Stomach (tissue), 9 donors: ENCODE results near the gene ZFHX3. TPM values are rescaled to one million over a fixed set of nuclear protein-coding genes. Genes with fewer than 3 reads are reported as not detected.
A peak's percentile ranks its signal among the peaks of the same experiment; 100 is the strongest.

ENCODE experiments used
- DNase-seq, 2 donors: peaks; one replicate each; pipeline versions ENCODE4 v3.0.0 to v3.0.0-alpha.2; 2013 to 2019
- H3K27ac ChIP-seq, 5 donors: fragments of 200-600 bp in 4 of 5; sonication (generic) in 4 of 5; one replicate each; pipeline ENCODE4 v1.5.1; 2013 to 2019; ENCODE audit warnings: mild to moderate bottlenecking in 1 of 5, moderate library complexity in 1 of 5
- H3K27me3 ChIP-seq, 3 donors: fragments of 200-600 bp; sonication (generic); one replicate each; pipeline ENCODE4 v1.5.1; 2017 to 2019; ENCODE audit warnings: mixed run types in 1 of 3
- H3K36me3 ChIP-seq, 4 donors: fragments of 200-600 bp; sonication (generic); 1 replicate in 3 of 4; 2 replicates in 1 of 4; pipeline ENCODE4 v1.5.1; 2016 to 2019
- H3K4me1 ChIP-seq, 4 donors: fragments of 200-600 bp; sonication (generic); one replicate each; pipeline ENCODE4 v1.5.1; 2016 to 2019
- H3K4me3 ChIP-seq, 4 donors: fragments of 200-600 bp; sonication (generic) in 3 of 4; one replicate each; pipeline ENCODE4 v1.5.1; 2016 to 2019; ENCODE audit warnings: mild to moderate bottlenecking in 1 of 4
- H3K9me3 ChIP-seq, 4 donors: fragments of 200-600 bp; sonication (generic); one replicate each; pipeline ENCODE4 v1.5.1; 2016 to 2019
- EP300 ChIP-seq: sonication (generic); formaldehyde crosslinking; IDR thresholded peaks from one replicate; pipeline ENCODE4 v1.6.1; 2017; ENCODE audit warnings: antibody characterized with exemption
- POLR2A ChIP-seq, 4 donors: fragments of 450-650 bp; IDR thresholded peaks; one replicate each; pipeline ENCODE4 v1.6.1; 2016; ENCODE audit warnings: antibody characterized with exemption in 4 of 4, control low read depth in 2 of 4, mild to moderate bottlenecking in 1 of 4, moderate library complexity in 1 of 4
- POLR2AphosphoS5 ChIP-seq, 3 donors: sonication (generic); formaldehyde crosslinking; IDR thresholded peaks; one replicate each; pipeline ENCODE4 v1.6.1; 2016; ENCODE audit warnings: antibody characterized with exemption in 3 of 3
- WGBS, 5 donors: extraction: QIAGEN DNeasy Blood & Tissue Kit in 3 of 5; methylation state at CpG; one replicate each; pipeline versions ENCODE4 v1.1.5 to v1.1.7; 2013 to 2018; 5-methylcytosine and 5-hydroxymethylcytosine counted together
- intact Hi-C: fragments of 100-400 bp; cut with DNase I; formaldehyde crosslinking; loops from one replicate; pipeline ENCODE4 v1.15.1; 2023; ENCODE audit warnings: low total_unique reads
- polyA plus RNA-seq, 3 donors: library from polyadenylated mRNA; stranded (reverse); fragments of 200-250 nt; gene quantifications; one replicate each; pipeline ENCODE4 v1.2.3, GENCODE V29; 2013
- total RNA-seq, 5 donors: library from RNA; depleted of rRNA; stranded (reverse); fragments of >200 nt; gene quantifications; one replicate each; pipeline versions ENCODE4 v1.1.0 to v1.2.3, GENCODE V29; 2014 to 2016
- TF ChIP-seq, protein P1 (sequence below), 7 experiments: fragments of 450-650 bp in 4 of 7; fragments of 200-600 bp in 3 of 7; sonication (generic) in 3 of 7; IDR thresholded peaks; one replicate each; pipeline ENCODE4 v1.5.1; 2016 to 2019; ENCODE audit warnings: antibody characterized with exemption in 7 of 7, control low read depth in 2 of 7, mild to moderate bottlenecking in 1 of 7
- donor health status: healthy with polysubstance abuse.
- donor health status: Bipolar disorder and iron deficiency.
- donor health status: healthy.

Gene ZFHX3
- total and polyA plus RNA-seq, 8 donors, result 1.1 to 27.5 (median 11.8) TPM

- Histone ChIP-seq H3K9me3 (no peaks in the 10 kb centered on the region), H3K4me1 (peaks cover 0 to 26% (median 10%) of the 10 kb centered on the region in 4 donors), H3K36me3 (no peaks in the 10 kb centered on the region), H3K27ac (peak overlapping the region in 4 of 5 donors; percentile 43 to 82 (median 58)), H3K4me3 (no peak overlapping the region), H3K27me3 (no peaks in the 10 kb centered on the region)
- 79 to 88% (median 85%) methylated on average over 14 of the region's 14 CpGs for WGBS, 5 donors
- intact Hi-C loops, result no loop called here
- TF ChIP-seq POLR2AphosphoS5 (IDR thresholded peaks at IDR 0.05), result no peak
- TF ChIP-seq, protein P1, sequence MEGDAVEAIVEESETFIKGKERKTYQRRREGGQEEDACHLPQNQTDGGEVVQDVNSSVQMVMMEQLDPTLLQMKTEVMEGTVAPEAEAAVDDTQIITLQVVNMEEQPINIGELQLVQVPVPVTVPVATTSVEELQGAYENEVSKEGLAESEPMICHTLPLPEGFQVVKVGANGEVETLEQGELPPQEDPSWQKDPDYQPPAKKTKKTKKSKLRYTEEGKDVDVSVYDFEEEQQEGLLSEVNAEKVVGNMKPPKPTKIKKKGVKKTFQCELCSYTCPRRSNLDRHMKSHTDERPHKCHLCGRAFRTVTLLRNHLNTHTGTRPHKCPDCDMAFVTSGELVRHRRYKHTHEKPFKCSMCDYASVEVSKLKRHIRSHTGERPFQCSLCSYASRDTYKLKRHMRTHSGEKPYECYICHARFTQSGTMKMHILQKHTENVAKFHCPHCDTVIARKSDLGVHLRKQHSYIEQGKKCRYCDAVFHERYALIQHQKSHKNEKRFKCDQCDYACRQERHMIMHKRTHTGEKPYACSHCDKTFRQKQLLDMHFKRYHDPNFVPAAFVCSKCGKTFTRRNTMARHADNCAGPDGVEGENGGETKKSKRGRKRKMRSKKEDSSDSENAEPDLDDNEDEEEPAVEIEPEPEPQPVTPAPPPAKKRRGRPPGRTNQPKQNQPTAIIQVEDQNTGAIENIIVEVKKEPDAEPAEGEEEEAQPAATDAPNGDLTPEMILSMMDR (IDR thresholded peaks at IDR 0.05), result no peak
- TF ChIP-seq POLR2A (IDR thresholded peaks at IDR 0.05), result no peak
- no peak for DNase-seq
Observed at GRCh38 chr16:72857834-72858664, 189.9 kb downstream of the ZFHX3 start.

DNA sequence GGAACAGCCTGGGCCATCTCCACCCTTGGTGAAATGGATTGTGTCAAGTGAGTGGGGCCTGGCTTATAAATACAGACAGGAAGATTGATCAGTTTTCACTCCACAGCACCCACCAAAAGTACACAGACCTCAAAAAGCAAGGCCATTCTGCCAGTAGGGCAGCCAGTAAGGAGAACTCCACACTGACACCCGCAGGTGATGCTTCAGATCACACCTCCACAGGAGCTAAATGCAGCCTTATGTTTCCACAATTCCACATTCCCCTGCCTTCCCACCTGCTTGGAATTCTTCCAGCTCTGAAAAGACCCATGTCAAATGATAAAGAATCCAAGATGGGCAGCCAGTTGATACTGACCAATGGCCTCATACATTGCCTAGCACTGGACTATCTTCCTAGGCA lies 191.1 kb downstream of the ZFHX3 start:
- WGBS, 5 donors, result 80 to 86% (median 83%) methylated on average over 1 of the region's 1 CpG
- intact Hi-C loops, result no loop called here
- Histone ChIP-seq H3K4me3 (no peak overlapping the region), H3K36me3 (no peaks in the 10 kb centered on the region), H3K9me3 (no peaks in the 10 kb centered on the region), H3K27me3 (no peaks in the 10 kb centered on the region), H3K27ac (no peak overlapping the region), H3K4me1 (peaks cover 0 to 26% (median 10%) of the 10 kb centered on the region in 4 donors)
- peak in 1 of 2 donors; percentile 51 for DNase-seq
- TF ChIP-seq EP300 (no peak), POLR2AphosphoS5 (IDR thresholded peaks at IDR 0.05) (no peak), POLR2A (IDR thresholded peaks at IDR 0.05) (no peak)
- TF ChIP-seq, protein P1 (IDR thresholded peaks at IDR 0.05), result no peak

- TF ChIP-seq, protein P1 (IDR thresholded peaks at IDR 0.05), result no peak
- TF ChIP-seq EP300 (no peak), POLR2A (IDR thresholded peaks at IDR 0.05) (no peak), POLR2AphosphoS5 (IDR thresholded peaks at IDR 0.05) (no peak)
- H3K4me3 ChIP-seq, result no peak overlapping the region
- H3K27me3 ChIP-seq, result no peaks in the 10 kb centered on the region
- H3K9me3 ChIP-seq, result no peaks in the 10 kb centered on the region
- intact Hi-C loops, result no loop called here
- WGBS, 5 donors, result 81 to 92% (median 87%) methylated on average over 11 of the region's 11 CpGs
- no peaks in the 10 kb centered on the region for H3K36me3 ChIP-seq
- H3K27ac ChIP-seq, result no peak overlapping the region
- H3K4me1 ChIP-seq, result peaks cover under 1 to 40% (median 17%) of the 10 kb centered on the region in 4 donors
- DNase-seq, result no peak
Observed at GRCh38 chr16:72854267-72854959, 193.5 kb downstream of the ZFHX3 start.

GRCh38 chr16:72853575-72854266 lies 194.2 kb downstream of the ZFHX3 start:
- Histone ChIP-seq H3K9me3 (no peaks in the 10 kb centered on the region), H3K27ac (no peak overlapping the region), H3K36me3 (no peaks in the 10 kb centered on the region), H3K27me3 (no peaks in the 10 kb centered on the region), H3K4me3 (no peak overlapping the region), H3K4me1 (peaks cover 7 to 46% (median 21%) of the 10 kb centered on the region in 4 donors)
- no peak for TF ChIP-seq POLR2A (IDR thresholded peaks at IDR 0.05)
- TF ChIP-seq, protein P1 (IDR thresholded peaks at IDR 0.05), result no peak
- TF ChIP-seq EP300, result no peak
- TF ChIP-seq POLR2AphosphoS5 (IDR thresholded peaks at IDR 0.05), result no peak
- intact Hi-C loops, result no loop called here
- DNase-seq, result no peak
- 76 to 91% (median 86%) methylated on average over 4 of the region's 4 CpGs for WGBS, 5 donors
